Left lung (tissue), 10 donors: ENCODE results near the gene POLQ. TPM values are rescaled to one million over a fixed set of nuclear protein-coding genes. Genes with fewer than 3 reads are reported as not detected.
"Not testable (repeated sequence)": the region's sequence is repeated elsewhere in the genome, so short reads cannot be mapped to it uniquely, and the experiment has no call there.

Experiments
- ATAC-seq: fragments of 200-7000 bp; cut with Tn5 transposase; one replicate; pipeline ENCODE4 v1.9.1; 2020; ENCODE audit warnings: moderate library complexity
- DNase-seq, 4 donors: peaks; one replicate each; pipeline ENCODE4 v3.0.0-alpha.2; 2013 to 2020
- H3K27ac ChIP-seq, 2 donors: fragments of 200-600 bp; sonication (generic) in 1 of 2; one replicate each; pipeline versions ENCODE4 v1.5.0 to v1.8.0; 2020 to 2021
- H3K27me3 ChIP-seq, 2 donors: fragments of 200-600 bp; sonication (generic) in 1 of 2; one replicate each; pipeline versions ENCODE4 v1.5.0 to v1.8.0; 2020 to 2021
- H3K36me3 ChIP-seq, 2 donors: fragments of 200-600 bp; sonication (generic) in 1 of 2; one replicate each; pipeline versions ENCODE4 v1.5.0 to v1.8.0; 2020 to 2021
- H3K4me1 ChIP-seq, 2 donors: fragments of 200-600 bp; one replicate each; pipeline ENCODE4 v1.8.0; 2021
- H3K4me3 ChIP-seq, 2 donors: fragments of 200-600 bp; sonication (generic) in 1 of 2; one replicate each; pipeline versions ENCODE4 v1.5.0 to v1.8.0; 2020 to 2021; ENCODE audit warnings: mild to moderate bottlenecking in 1 of 2
- H3K9me3 ChIP-seq, 2 donors: fragments of 200-600 bp; sonication (generic) in 1 of 2; one replicate each; pipeline versions ENCODE4 v1.5.0 to v1.8.0; 2020 to 2021
- CTCF ChIP-seq, 2 donors: fragments of 200-600 bp; sonication (generic) in 1 of 2; IDR thresholded peaks; one replicate each; pipeline versions ENCODE4 v1.5.0 to v1.8.0; 2021; ENCODE audit warnings: antibody characterized with exemption in 2 of 2
- intact Hi-C, 2 donors: fragments of 100-400 bp; cut with DNase I; formaldehyde crosslinking; loops; one replicate each; pipeline versions ENCODE4 v1.11.2 to v1.14.2; 2022
- polyA plus RNA-seq, 6 donors: library from polyadenylated mRNA; unstranded; fragments of 120-200 nt; gene quantifications; one replicate each; pipeline ENCODE4 v1.2.1, GENCODE V29; 2013; ENCODE audit not compliant: insufficient read length in 6 of 6
- total RNA-seq, 2 donors: library from RNA; stranded (reverse); fragmentation: NEBNext Ultra II Directional; extraction: Animal tissue kit (Norgen Biotek cat#: 25700); gene quantifications; one replicate each; pipeline ENCODE4 v1.2.1, GENCODE V29; 2021
- donor health status: DM: no; HTN: yes; CAD: no.
- donor health status: DM: no; HTN: no; CAD: no.

POLQ gene
- total and polyA plus RNA-seq, 8 donors, result 1.7 to 10.4 (median 5.8) TPM

GRCh38 chr3:121467085-121467484, 78.7 kb downstream of the POLQ start:
- TF ChIP-seq CTCF (IDR thresholded peaks at IDR 0.05), result no peak
- Histone ChIP-seq H3K4me3 (no peak overlapping the region), H3K9me3 (no peaks in the 10 kb centered on the region), H3K27ac (no peak overlapping the region), H3K4me1 (no peaks in the 10 kb centered on the region), H3K27me3 (no peaks in the 10 kb centered on the region), H3K36me3 (peaks cover 0 to 10% of the 10 kb centered on the region in 2 donors)
- intact Hi-C loops, result no loop called here
- no peak for ATAC-seq
- DNase-seq, result no peak

- Histone ChIP-seq H3K36me3 (peaks cover 0 to 9% of the 10 kb centered on the region in 2 donors), H3K27me3 (no peaks in the 10 kb centered on the region), H3K4me3 (no peak overlapping the region), H3K4me1 (no peaks in the 10 kb centered on the region), H3K9me3 (no peaks in the 10 kb centered on the region), H3K27ac (no peak overlapping the region)
- no peak for TF ChIP-seq CTCF (IDR thresholded peaks at IDR 0.05)
- DNase-seq (no peak), ATAC-seq (peak; percentile 45)
- intact Hi-C loops, result no loop called here
Observed at GRCh38 chr3:121463745-121464144, 82.0 kb downstream of the POLQ start.

GRCh38 chr3:121462565-121462964, 83.2 kb downstream of the POLQ start:
- no peak for DNase-seq
- intact Hi-C loops, result no loop called here
- TF ChIP-seq CTCF (IDR thresholded peaks at IDR 0.05), result no peak
- Histone ChIP-seq H3K4me3 (no peak overlapping the region), H3K36me3 (peaks cover 0 to 5% of the 10 kb centered on the region in 2 donors), H3K27me3 (no peaks in the 10 kb centered on the region), H3K4me1 (no peaks in the 10 kb centered on the region), H3K9me3 (no peaks in the 10 kb centered on the region), H3K27ac (no peak overlapping the region)
- peak; percentile 98 for ATAC-seq

GRCh38 chr3:121451752-121452151, 94.0 kb downstream of the POLQ start:
- H3K4me1 ChIP-seq, intact Hi-C loops, H3K4me3 ChIP-seq, H3K9me3 ChIP-seq, DNase-seq, H3K27ac ChIP-seq, H3K36me3 ChIP-seq, ATAC-seq, H3K27me3 ChIP-seq: not testable (repeated sequence)

GRCh38 chr3:121443456-121443855, 102.3 kb downstream of the POLQ start:
- no peaks in the 10 kb centered on the region for H3K9me3 ChIP-seq
- DNase-seq (no peak), ATAC-seq (no peak)
- intact Hi-C loops, result no loop called here
- H3K4me3 ChIP-seq, result no peak overlapping the region
- H3K36me3 ChIP-seq, result no peaks in the 10 kb centered on the region
- TF ChIP-seq CTCF (IDR thresholded peaks at IDR 0.05), result no peak
- H3K27me3 ChIP-seq, result no peaks in the 10 kb centered on the region
- no peaks in the 10 kb centered on the region for H3K4me1 ChIP-seq
- no peak overlapping the region for H3K27ac ChIP-seq

- peaks cover 0 to 14% of the 10 kb centered on the region in 2 donors for H3K4me1 ChIP-seq
- no peak for ATAC-seq
- no peak overlapping the region for H3K4me3 ChIP-seq
- H3K27me3 ChIP-seq, result no peaks in the 10 kb centered on the region
- intact Hi-C loops, result no loop called here
- H3K9me3 ChIP-seq, result no peaks in the 10 kb centered on the region
- TF ChIP-seq CTCF (IDR thresholded peaks at IDR 0.05), result no peak
- H3K27ac ChIP-seq, result no peak overlapping the region
- no peak for DNase-seq
- H3K36me3 ChIP-seq, result no peaks in the 10 kb centered on the region
Observed at GRCh38 chr3:121436641-121437040, 109.1 kb downstream of the POLQ start.
